ENCODE results near the gene HIGD1A.

DNA sequence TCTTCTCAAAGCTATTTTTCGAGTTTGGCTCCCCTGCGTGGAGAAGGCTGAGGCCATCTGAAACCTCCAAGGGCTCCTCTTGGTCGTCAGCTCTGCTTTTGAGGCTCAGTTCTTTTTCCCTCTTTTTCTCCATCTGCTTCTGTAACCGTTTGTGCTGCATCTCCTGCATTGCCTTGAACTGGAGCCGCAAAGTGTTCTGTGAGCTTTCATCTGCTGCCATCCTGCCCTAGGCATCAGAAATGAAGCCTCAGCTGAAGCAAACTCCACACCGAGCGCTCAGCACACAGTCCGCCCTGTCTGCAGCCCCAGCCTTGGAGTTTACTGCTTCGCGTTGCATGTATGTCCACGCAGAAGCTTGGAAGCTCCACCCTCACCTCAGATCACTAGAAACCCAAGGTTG is 46.2 kb downstream of the HIGD1A start:
- TF ChIP-seq OSR1 (CRISPR knock-in tag; IDR thresholded peaks at IDR 0.05) (no peak), ISL1 (CRISPR knock-in tag; IDR thresholded peaks at IDR 0.05) (no peak), PATZ1 (CRISPR knock-in tag; IDR thresholded peaks at IDR 0.05; ENCODE audit: borderline replicate concordance) (no peak), ARNTL (CRISPR knock-in tag; IDR thresholded peaks at IDR 0.05; ENCODE audit: borderline replicate concordance, low read depth) (no peak), CSDC2 (CRISPR knock-in tag; IDR thresholded peaks at IDR 0.05) (no peak), ZFP3 (CRISPR knock-in tag; IDR thresholded peaks at IDR 0.05) (no peak), RARB (CRISPR knock-in tag; IDR thresholded peaks at IDR 0.05) (no peak)
